K562 (cell line): ENCODE measurements around the gene MYOM1. TPM values are rescaled to one million over a fixed set of nuclear protein-coding genes. Genes with fewer than 3 reads are reported as not detected.

ENCODE experiments used
- ATAC-seq: fragments of 200-7000 bp; cut with Tn5 transposase; 3 replicates; pipeline ENCODE4 v1.9.1; 2020; ENCODE audit warnings: moderate library complexity
- BruUV-seq: library from RNA; stranded (reverse); fragments of 400-500 nt; replicated peaks from 2 replicates; lab custom pipeline; 2021; lab: Mats Ljungman, UMichigan
- CTCF ChIA-PET: fragments of 300-600 bp; formaldehyde crosslinking; extraction: SDS; loops from one replicate; lab custom pipeline; 2021; ENCODE audit warnings: low intra/inter-chr PET ratio; lab: Yijun Ruan, JAX
- POLR2A ChIA-PET: fragments of 300-600, 350-650 bp; sonication (Branson Sonifier 250); formaldehyde crosslinking; extraction: SDS; loops from one replicate; lab custom pipeline; 2021; ENCODE audit warnings: antibody characterized with exemption, inconsistent platforms; lab: Yijun Ruan, JAX
- DNase-seq, 4 experiments: peaks; one replicate each; pipeline versions ENCODE4 v3.0.0 to v3.0.0-alpha.2; 2011 to 2018; ENCODE audit warnings: low spot score in 3 of 4, mixed read lengths in 3 of 4; ENCODE audit errors: extremely low read depth in 1 of 4
- FAIRE-seq: peaks from 2 replicates; lab custom pipeline; 2011; peaks lifted over from hg19 to GRCh38; lab: Jason Lieb, UNC
- H2AFZ ChIP-seq: 2 replicates; pipeline ENCODE4 v1.6.0; 2011; ENCODE audit warnings: low read depth, low read length, control low read depth, inconsistent platforms
- H3K27ac ChIP-seq: fragments of 200-600 bp; 3 replicates; pipeline ENCODE4 v1.8.0; 2011; ENCODE audit warnings: low read depth, mild to moderate bottlenecking, control low read depth, inconsistent platforms, low read length, moderate library complexity, mixed read lengths; ENCODE audit errors: extremely low read depth
- H3K27me3 ChIP-seq, 2 experiments: fragments of 300-600 bp in 1 of 2; 2 replicates in 1 of 2; 3 replicates in 1 of 2; pipeline versions ENCODE4 v1.6.0 to v1.8.0; 2011; ENCODE audit warnings: inconsistent platforms in 2 of 2, low read length in 2 of 2, mild to moderate bottlenecking in 1 of 2, mixed read lengths in 1 of 2, moderate library complexity in 1 of 2; ENCODE audit not compliant: control insufficient read depth in 2 of 2, insufficient read depth in 2 of 2
- H3K36me3 ChIP-seq: fragments of 300-600 bp; 3 replicates; pipeline ENCODE4 v1.8.0; 2011; ENCODE audit warnings: mild to moderate bottlenecking, low read length, inconsistent platforms; ENCODE audit not compliant: control insufficient read depth, insufficient read depth
- H3K4me1 ChIP-seq, 2 experiments: fragments of 200-600 bp in 1 of 2; replicated peaks in 1 of 2; 2 replicates in 1 of 2; 3 replicates in 1 of 2; pipeline versions ENCODE4 v1.5.1 to v1.8.0; 2011; ENCODE audit warnings: inconsistent platforms in 2 of 2, low read length in 2 of 2, mild to moderate bottlenecking in 1 of 2, mixed read lengths in 1 of 2, moderate library complexity in 1 of 2; ENCODE audit not compliant: control insufficient read depth in 2 of 2, insufficient read depth in 2 of 2
- H3K4me2 ChIP-seq: 2 replicates; pipeline ENCODE4 v1.6.1; 2011; ENCODE audit warnings: low read length, control low read depth, inconsistent platforms, mixed read lengths; ENCODE audit not compliant: insufficient read depth
- H3K4me3 ChIP-seq: fragments of 200-600 bp; sonication (generic), shearing (Covaris generic); 2 replicates; pipeline ENCODE4 v1.5.1; 2016; ENCODE audit warnings: control low read depth, inconsistent platforms
- H3K79me2 ChIP-seq: fragments of 200-600 bp; 3 replicates; pipeline ENCODE4 v1.8.0; 2011; ENCODE audit warnings: low read length, inconsistent platforms; ENCODE audit not compliant: control insufficient read depth, insufficient read depth
- H3K9ac ChIP-seq, 2 experiments: 2 replicates each; pipeline versions ENCODE4 v1.6.0 to v1.6.1; 2011; ENCODE audit warnings: low read depth in 2 of 2, low read length in 2 of 2, control low read depth in 1 of 2, inconsistent platforms in 1 of 2, mild to moderate bottlenecking in 1 of 2, mixed read lengths in 1 of 2; ENCODE audit not compliant: insufficient read depth in 1 of 2
- H3K9me1 ChIP-seq: one replicate; pipeline ENCODE4 v1.6.0; 2011; ENCODE audit warnings: inconsistent platforms, mild to moderate bottlenecking, low read length, moderate library complexity; ENCODE audit not compliant: control insufficient read depth, insufficient read depth
- H3K9me3 ChIP-seq: replicated peaks from 2 replicates; pipeline ENCODE4 v1.5.1; 2011; ENCODE audit warnings: low read depth, low read length, inconsistent platforms; ENCODE audit not compliant: control insufficient read depth, insufficient read depth
- H4K20me1 ChIP-seq: replicated peaks from 2 replicates; pipeline ENCODE4 v1.6.1; 2011; ENCODE audit warnings: low read length, inconsistent platforms, mixed read lengths; ENCODE audit not compliant: control insufficient read depth, insufficient read depth
- CHD2 ChIP-seq: IDR thresholded peaks from 2 replicates; pipeline ENCODE4 v1.6.1; 2011; ENCODE audit warnings: low read depth, low read length
- EWSR1 ChIP-seq: fragments of 450-650 bp; IDR thresholded peaks from 2 replicates; pipeline ENCODE4 v1.6.1; 2018; ENCODE audit warnings: borderline replicate concordance, mild to moderate bottlenecking, low read depth, moderate library complexity; ENCODE audit not compliant: partially characterized antibody
- JUND ChIP-seq, 2 experiments: IDR thresholded peaks; 2 replicates in 1 of 2; 3 replicates in 1 of 2; pipeline ENCODE4 v1.6.1; 2011; ENCODE audit warnings: borderline replicate concordance in 2 of 2, low read depth in 2 of 2, low read length in 2 of 2, improper control_type of control experiment in 1 of 2, missing biosample characterization in 1 of 2, missing genetic modification characterization in 1 of 2, missing genetic modification reagents in 1 of 2
- MBD2 ChIP-seq: sonication (generic); IDR thresholded peaks from 2 replicates; pipeline ENCODE4 v1.6.1; 2016; ENCODE audit warnings: low read depth, borderline replicate concordance
- NR4A1 ChIP-seq, 2 experiments: fragments of 250-450 bp in 1 of 2; fragments of 450-650 bp in 1 of 2; sonication (Bioruptor Pico) in 1 of 2; IDR thresholded peaks; 2 replicates each; pipeline versions ENCODE4 v1.4.0 to v1.6.1; 2016 to 2020; ENCODE audit warnings: mild to moderate bottlenecking in 2 of 2, missing compliant biosample characterization in 1 of 2, missing genetic modification characterization in 1 of 2, moderate library complexity in 1 of 2
- RAD21 ChIP-seq, 2 experiments: fragments of 250-450 bp in 1 of 2; fragments of 450-650 bp in 1 of 2; sonication (Bioruptor Pico) in 1 of 2; formaldehyde crosslinking in 1 of 2; IDR thresholded peaks in 1 of 2; conservative IDR thresholded peaks in 1 of 2; 2 replicates each; pipeline versions ENCODE4 v1.4.0 to v1.8.0; 2020 to 2022; ENCODE audit warnings: mild to moderate bottlenecking in 2 of 2, moderate library complexity in 1 of 2
- SAP30 ChIP-seq: fragments of 200-600 bp; sonication (generic); IDR thresholded peaks from 2 replicates; pipeline ENCODE4 v1.6.1; 2012; ENCODE audit warnings: borderline replicate concordance, low read depth, mild to moderate bottlenecking, moderate library complexity, low read length, control low read depth, inconsistent platforms; ENCODE audit not compliant: insufficient read depth, poor library complexity, severe bottlenecking
- TAL1 ChIP-seq: fragments of 450-650 bp; IDR thresholded peaks from 2 replicates; pipeline ENCODE4 v1.6.1; 2016; ENCODE audit warnings: mild to moderate bottlenecking
- U2AF2 ChIP-seq: fragments of 200-400 bp; formaldehyde crosslinking; optimal IDR thresholded peaks from 2 replicates; pipeline ENCODE3; 2017; ENCODE audit warnings: low read depth, mild to moderate bottlenecking, low read length
- XRCC3 ChIP-seq: fragments of 450-650 bp; IDR thresholded peaks from 2 replicates; pipeline ENCODE4 v1.6.1; 2017; ENCODE audit warnings: mild to moderate bottlenecking, moderate library complexity
- ZBTB7A ChIP-seq: IDR thresholded peaks from 2 replicates; pipeline ENCODE4 v1.6.1; 2011; ENCODE audit warnings: low read depth, mild to moderate bottlenecking, low read length, moderate library complexity, borderline replicate concordance; ENCODE audit not compliant: control insufficient read depth
- ZNF316 ChIP-seq: fragments of 450-650 bp; IDR thresholded peaks from 2 replicates; pipeline ENCODE4 v1.6.1; 2016
- ZNF764 ChIP-seq: fragments of 250-450 bp; sonication (Bioruptor Pico); IDR thresholded peaks from 2 replicates; pipeline ENCODE4 v1.4.0; 2020; ENCODE audit warnings: low read depth, mild to moderate bottlenecking, moderate library complexity
- WGBS: fragments of 100-300 bp; shearing (Covaris generic); methylation state at CpG from one replicate; pipeline ENCODE4 v1.1.6; 2016; ENCODE audit warnings: low coverage, mixed read lengths; ENCODE audit not compliant: insufficient coverage; ENCODE audit errors: missing lambda C conversion rate; 5-methylcytosine and 5-hydroxymethylcytosine counted together
- in situ Hi-C: fragments of 300-500 bp; cut with MboI; formaldehyde crosslinking; loops from 4 replicates; pipeline ENCODE4 v1.15.0; 2018; ENCODE audit warnings: inconsistent platforms, mixed read lengths
- intact Hi-C: fragments of 100-400 bp; cut with micrococcal nuclease; formaldehyde crosslinking; loops from 2 replicates; pipeline ENCODE4 v1.14.2; 2022
- polyA plus RNA-seq, 8 experiments: library from polyadenylated mRNA; depleted of rRNA in 4 of 8; stranded (reverse) in 5 of 8; unstranded in 3 of 8; fragments of >200 nt; fragmentation: Nextera tagmentation in 2 of 8; fragmentation: Illumina TruSeq in 1 of 8; extraction: Ambion mirVana in 2 of 8; extraction: Trizol in 1 of 8; gene quantifications; 2 replicates each; pipeline versions ENCODE4 v1.2.1 to v1.2.3, GENCODE V29; 2011 to 2014; ENCODE audit warnings: inconsistent platforms in 1 of 8, missing spikeins in 1 of 8
- total RNA-seq, 7 experiments: library from RNA; depleted of rRNA in 6 of 7; stranded (reverse); fragments of >200 nt in 6 of 7; fragmentation: Illumina TruSeq in 2 of 7; extraction: Trizol in 2 of 7; gene quantifications; 2 replicates each; pipeline versions ENCODE4 v1.2.1 to v1.2.3, GENCODE V29; 2011 to 2021; ENCODE audit warnings: low replicate concordance in 1 of 7
- TF ChIP-seq, protein P1 (sequence below): fragments of 450-650 bp; formaldehyde crosslinking; IDR thresholded peaks from 2 replicates; pipeline ENCODE4 v1.4.0; 2020; ENCODE audit warnings: mild to moderate bottlenecking, moderate library complexity

Gene MYOM1
- total and polyA plus RNA-seq, 9 of the 15 experiments (the other 6 are each of a cell fraction or from before 2014, with no cell fraction given): 0.01 to 0.62 (median 0.25) TPM

DNA sequence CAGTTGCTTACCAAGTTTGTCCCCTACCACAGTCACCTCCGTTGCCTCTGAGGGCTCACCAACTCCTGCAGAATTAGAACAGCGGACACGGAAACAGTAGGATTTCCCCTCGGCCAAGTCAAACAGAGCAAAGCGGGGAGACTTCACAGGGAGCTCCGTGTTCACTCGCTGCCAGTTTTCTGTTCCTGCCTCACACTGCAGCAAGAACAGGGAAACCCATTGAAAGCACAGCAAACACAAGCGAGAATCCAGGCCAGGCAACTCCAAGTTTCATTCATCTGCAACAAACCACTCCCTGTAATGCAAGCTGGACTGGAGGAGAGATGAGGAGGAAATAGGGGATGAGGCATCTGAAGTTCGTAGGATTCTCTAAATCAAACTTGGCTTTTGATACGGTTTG, 84.2 kb downstream of the MYOM1 start:
- H3K27me3 ChIP-seq: no peaks in the 10 kb centered on the region
- BruUV-seq: no TSS peak
- intact Hi-C loops (no loop called here), in situ Hi-C loops (no loop called here)
- no peak overlapping the region for H3K4me2 ChIP-seq
- no peaks in the 10 kb centered on the region for H4K20me1 ChIP-seq
- POLR2A ChIA-PET: no interaction called here
- DNase-seq: no peak
- H3K9ac ChIP-seq: no peak overlapping the region
- no peak for FAIRE-seq
- TF ChIP-seq RAD21 (CRISPR knock-in tag; conservative IDR thresholded peaks at IDR 0.05 in 1 of 2, IDR thresholded peaks at IDR 0.05 in 1 of 2) (no peak), CHD2 (no peak), U2AF2 (no peak), ZNF764 (no peak)
- peak overlapping the region; percentile 10; the same call in 1 of the 2 replicates for H2AFZ ChIP-seq
- CTCF ChIA-PET: interaction anchor here (0.6 kb wide), 1 partner anchor 60 kb away, joined by 3 read pairs; no protein-coding TSS in a partner anchor
- no peak overlapping the region for H3K27ac ChIP-seq
- H3K36me3 ChIP-seq: no peaks in the 10 kb centered on the region
- no peak overlapping the region for H3K4me3 ChIP-seq
- H3K9me3 ChIP-seq: no peaks in the 10 kb centered on the region
- H3K9me1 ChIP-seq: no peaks in the 10 kb centered on the region
- no peak for ATAC-seq
- 51% methylated on average over 10 of the region's 10 CpGs for WGBS
- peaks cover 0 to 7% of the 10 kb centered on the region in 2 experiments; a peak in 2 of 5 replicates for H3K4me1 ChIP-seq
- H3K79me2 ChIP-seq: no peaks in the 10 kb centered on the region

DNA sequence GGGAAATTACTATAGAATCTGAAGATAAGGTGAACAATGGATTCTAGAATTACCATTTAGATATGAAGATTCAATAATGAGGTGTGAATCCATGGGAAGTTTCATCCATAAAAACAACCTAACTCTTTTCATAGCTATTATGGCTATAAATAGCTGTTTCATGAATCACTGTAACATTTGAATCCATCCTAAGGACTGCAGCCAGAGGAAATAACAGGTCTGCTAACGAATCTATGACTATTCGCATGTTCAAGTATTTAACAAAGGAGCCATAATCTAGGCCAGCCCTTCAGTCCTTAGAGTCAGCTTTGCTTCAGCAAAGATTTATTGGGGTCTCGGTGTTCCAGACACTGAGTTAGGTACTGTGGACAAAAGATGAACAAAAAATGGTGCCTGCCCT, 87.1 kb downstream of the MYOM1 start:
- H3K4me3 ChIP-seq: no peak overlapping the region
- intact Hi-C loops: no loop called here
- 48% methylated on average over 3 of the region's 3 CpGs for WGBS

More for the DNA sequence above, 87.1 kb downstream of the MYOM1 start:
- no peaks in the 10 kb centered on the region for H3K27me3 ChIP-seq
- DNase-seq (no peak), FAIRE-seq (no peak), ATAC-seq (no peak)
- H3K27ac ChIP-seq: no peak overlapping the region
- H4K20me1 ChIP-seq: no peaks in the 10 kb centered on the region
- ChIA-PET CTCF (no interaction called here), POLR2A (interaction anchor here (0.6 to 0.8 kb wide), 2 partner anchors 53 to 129 kb away, joined by 3 to 4 read pairs; no protein-coding TSS in a partner anchor)
- no peak overlapping the region for H3K9ac ChIP-seq
- in situ Hi-C loops: no loop called here
- H3K9me1 ChIP-seq: no peaks in the 10 kb centered on the region
- H3K4me2 ChIP-seq: no peak overlapping the region
- no peak overlapping the region for H2AFZ ChIP-seq
- no peaks in the 10 kb centered on the region for H3K79me2 ChIP-seq
- no peaks in the 10 kb centered on the region for H3K9me3 ChIP-seq
- H3K36me3 ChIP-seq: no peaks in the 10 kb centered on the region
- no peaks in the 10 kb centered on the region; a peak in 2 of 5 replicates for H3K4me1 ChIP-seq
- no TSS peak for BruUV-seq
- TF ChIP-seq JUND (IDR thresholded peaks at IDR 0.05; ENCODE audit: borderline replicate concordance, low read depth, low read length) (no peak), JUND (tag; IDR thresholded peaks at IDR 0.05; ENCODE audit: borderline replicate concordance, low read depth, low read length) (no peak), ZNF316 (no peak), EWSR1 (no peak), MBD2 (no peak), NR4A1 (CRISPR knock-in tag; IDR thresholded peaks at IDR 0.05) (no peak), NR4A1 (tag; IDR thresholded peaks at IDR 0.05) (no peak), TAL1 (no peak), SAP30 (no peak), XRCC3 (no peak), ZBTB7A (no peak)
- TF ChIP-seq, protein P1, sequence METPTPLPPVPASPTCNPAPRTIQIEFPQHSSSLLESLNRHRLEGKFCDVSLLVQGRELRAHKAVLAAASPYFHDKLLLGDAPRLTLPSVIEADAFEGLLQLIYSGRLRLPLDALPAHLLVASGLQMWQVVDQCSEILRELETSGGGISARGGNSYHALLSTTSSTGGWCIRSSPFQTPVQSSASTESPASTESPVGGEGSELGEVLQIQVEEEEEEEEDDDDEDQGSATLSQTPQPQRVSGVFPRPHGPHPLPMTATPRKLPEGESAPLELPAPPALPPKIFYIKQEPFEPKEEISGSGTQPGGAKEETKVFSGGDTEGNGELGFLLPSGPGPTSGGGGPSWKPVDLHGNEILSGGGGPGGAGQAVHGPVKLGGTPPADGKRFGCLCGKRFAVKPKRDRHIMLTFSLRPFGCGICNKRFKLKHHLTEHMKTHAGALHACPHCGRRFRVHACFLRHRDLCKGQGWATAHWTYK (CRISPR knock-in tag): no peak
- TF ChIP-seq, all 486 proteins: peak for 0
